PFSK-1 (cell line): ENCODE measurements around the gene RPIA.

Source experiments
- POLR2AphosphoS5 ChIP-seq: IDR thresholded peaks from 2 replicates; pipeline ENCODE4 v1.6.1; 2012; ENCODE audit warnings: low read depth, mild to moderate bottlenecking, control low read depth, low read length, moderate library complexity
- REST ChIP-seq, 2 experiments: IDR thresholded peaks; 2 replicates each; pipeline versions ENCODE4 v1.6.1 to v1.8.0; 2011 to 2012; ENCODE audit warnings: low read depth in 2 of 2, low read length in 2 of 2, control low read depth in 1 of 2, inconsistent platforms in 1 of 2, mild to moderate bottlenecking in 1 of 2, moderate library complexity in 1 of 2; ENCODE audit not compliant: insufficient read depth in 1 of 2
- TAF1 ChIP-seq: IDR thresholded peaks from 2 replicates; pipeline ENCODE4 v1.6.1; 2012; ENCODE audit warnings: low read length, control low read depth, borderline replicate concordance; ENCODE audit not compliant: insufficient read depth

- TF ChIP-seq POLR2AphosphoS5 = no peak
- TF ChIP-seq REST (IDR thresholded peaks at IDR 0.05; ENCODE audit: insufficient read depth in 1 of 2, low read depth in 2 of 2, low read length in 2 of 2) = no peak
- TF ChIP-seq TAF1 = no peak
Measured at GRCh38 chr2:88714667-88715066, 23.2 kb downstream of the RPIA start.
